ENCODE measurements around the gene NEDD4L.

GRCh38 chr18:58027341-58027740 lies 16.7 kb upstream of the NEDD4L start:
- TF ChIP-seq CTCF (conservative IDR thresholded peaks at IDR 0.05; ENCODE audit: low read depth in 2 of 2) = no peak
- TF ChIP-seq EZH2 (IDR thresholded peaks at IDR 0.05; ENCODE audit: low read depth, unreplicated experiment) = no peak
- no peak for TF ChIP-seq CREB1 (CRISPR knock-in tag; IDR thresholded peaks at IDR 0.05; ENCODE audit: low read depth)
- TF ChIP-seq REST (IDR thresholded peaks at IDR 0.05; ENCODE audit: unreplicated experiment) = no peak
- TF ChIP-seq POLR2AphosphoS5 (IDR thresholded peaks at IDR 0.05; ENCODE audit: low read depth) = no peak
- no peak for TF ChIP-seq EZH2phosphoT487 (IDR thresholded peaks at IDR 0.05; ENCODE audit: unreplicated experiment)
- no peak for TF ChIP-seq NANOG (IDR thresholded peaks at IDR 0.05; ENCODE audit: borderline replicate concordance)
